ENCODE data around the gene NEUROD2. TPM values are rescaled to one million over a fixed set of nuclear protein-coding genes. Genes with fewer than 3 reads are reported as not detected.

The NEUROD2 gene
- total RNA-seq, 8 experiments from 2014 or later = 0.05 to 1.00 (median 0.13) TPM

GRCh38 chr17:39623356-39623950, 15.7 kb upstream of the NEUROD2 start:
- Histone ChIP-seq H3K27ac (no peak overlapping the region), H3K4me1 (replicated peaks in 1 of 2) (peaks cover 4 to 20% of the 10 kb centered on the region in 2 donors), H3K4me3 (no peak overlapping the region)
- WGBS, 10 experiments = 0 to 1% (median 0%) methylated on average over 1 to 10 of the region's 16 CpGs; no CpG with 5 or more reads in 6 of the 10 experiments
- ATAC-seq (replicated peaks in 6 of 8) = peak; percentile 29 to 69 (median 46)
- in situ Hi-C loops (cut with MboI; ENCODE audit: low pct_unique_long_range_greater_than_20kb in 2 of 9, low sequenced_read_pairs in 9 of 9, unreplicated experiment in 9 of 9) = loop anchor here in 3 of 9 experiments (10.0 to 25.0 kb wide), 3 partner anchors 69 to 131 kb away; partner anchors contain the start of genes GRB7 (in 1 of the 3) and MIEN1 (in 1 of the 3)

- peaks cover 6 to 17% of the 10 kb centered on the region in 2 donors for H3K4me1 ChIP-seq (replicated peaks in 1 of 2)
- 23 to 90% (median 50%) methylated on average over 2 to 15 of the region's 16 CpGs; no CpG with 5 or more reads in 1 of the 10 experiments for WGBS, 10 experiments
- no peak overlapping the region for H3K4me3 ChIP-seq
- no peak overlapping the region for H3K27ac ChIP-seq
- peak in 7 of 8 experiments; percentile 16 to 65 (median 36) for ATAC-seq (replicated peaks in 6 of 8)
- in situ Hi-C loops (cut with MboI; ENCODE audit: low pct_unique_long_range_greater_than_20kb in 2 of 9, low sequenced_read_pairs in 9 of 9, unreplicated experiment in 9 of 9) = loop anchor here in 3 of 9 experiments (10.0 to 25.0 kb wide), 3 partner anchors 68 to 132 kb away; partner anchors contain the start of genes GRB7 (in 1 of the 3) and MIEN1 (in 1 of the 3)
Observed at GRCh38 chr17:39622380-39623006, 14.8 kb upstream of the NEUROD2 start.

- in situ Hi-C loops (cut with MboI; ENCODE audit: low pct_unique_long_range_greater_than_20kb in 2 of 9, low sequenced_read_pairs in 9 of 9, unreplicated experiment in 9 of 9) = loop anchor here in 3 of 9 experiments (10.0 to 25.0 kb wide), 3 partner anchors 67 to 133 kb away; partner anchors contain the start of genes GRB7 (in 1 of the 3) and MIEN1 (in 1 of the 3)
- no peak overlapping the region for H3K4me3 ChIP-seq
- WGBS, 10 experiments = 0 to 13% (median 0%) methylated on average over 1 to 6 of the region's 26 CpGs; no CpG with 5 or more reads in 5 of the 10 experiments
- no peak overlapping the region for H3K27ac ChIP-seq
- H3K4me1 ChIP-seq (replicated peaks in 1 of 2) = peaks cover 6 to 12% of the 10 kb centered on the region in 2 donors
- ATAC-seq (replicated peaks in 6 of 8) = peak; percentile 48 to 81 (median 74)
Observed at GRCh38 chr17:39621523-39622379, 14.0 kb upstream of the NEUROD2 start.

DNA sequence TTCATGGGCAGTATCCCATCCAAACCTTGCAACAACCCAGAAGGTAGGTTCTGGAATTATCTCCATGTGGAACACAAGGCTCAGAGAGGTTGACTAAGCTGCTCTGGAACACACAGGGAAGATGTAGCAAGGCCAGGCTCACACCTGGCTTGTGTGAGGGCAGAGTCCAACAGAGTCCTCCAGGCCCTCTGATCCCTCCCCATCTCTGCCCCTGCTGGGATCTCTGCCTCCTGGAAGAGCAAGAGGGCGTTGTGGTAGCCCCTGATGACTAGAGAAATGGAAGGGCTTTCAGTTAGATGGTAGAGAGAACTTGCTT, 12.0 kb upstream of the NEUROD2 start:
- no peak overlapping the region for H3K27ac ChIP-seq
- 14 to 50% methylated on average over 1 of the region's 1 CpG; no CpG with 5 or more reads in 8 of the 10 experiments for WGBS, 10 experiments
- in situ Hi-C loops (cut with MboI; ENCODE audit: low pct_unique_long_range_greater_than_20kb in 2 of 9, low sequenced_read_pairs in 9 of 9, unreplicated experiment in 9 of 9) = loop anchor here in 3 of 9 experiments (10.0 to 25.0 kb wide), 3 partner anchors 65 to 135 kb away; partner anchors contain the start of genes GRB7 (in 1 of the 3) and MIEN1 (in 1 of the 3)
- ATAC-seq (replicated peaks in 6 of 8) = no peak
- H3K4me1 ChIP-seq (replicated peaks in 1 of 2) = peaks cover 5 to 6% of the 10 kb centered on the region in 2 donors
- H3K4me3 ChIP-seq = no peak overlapping the region

DNA sequence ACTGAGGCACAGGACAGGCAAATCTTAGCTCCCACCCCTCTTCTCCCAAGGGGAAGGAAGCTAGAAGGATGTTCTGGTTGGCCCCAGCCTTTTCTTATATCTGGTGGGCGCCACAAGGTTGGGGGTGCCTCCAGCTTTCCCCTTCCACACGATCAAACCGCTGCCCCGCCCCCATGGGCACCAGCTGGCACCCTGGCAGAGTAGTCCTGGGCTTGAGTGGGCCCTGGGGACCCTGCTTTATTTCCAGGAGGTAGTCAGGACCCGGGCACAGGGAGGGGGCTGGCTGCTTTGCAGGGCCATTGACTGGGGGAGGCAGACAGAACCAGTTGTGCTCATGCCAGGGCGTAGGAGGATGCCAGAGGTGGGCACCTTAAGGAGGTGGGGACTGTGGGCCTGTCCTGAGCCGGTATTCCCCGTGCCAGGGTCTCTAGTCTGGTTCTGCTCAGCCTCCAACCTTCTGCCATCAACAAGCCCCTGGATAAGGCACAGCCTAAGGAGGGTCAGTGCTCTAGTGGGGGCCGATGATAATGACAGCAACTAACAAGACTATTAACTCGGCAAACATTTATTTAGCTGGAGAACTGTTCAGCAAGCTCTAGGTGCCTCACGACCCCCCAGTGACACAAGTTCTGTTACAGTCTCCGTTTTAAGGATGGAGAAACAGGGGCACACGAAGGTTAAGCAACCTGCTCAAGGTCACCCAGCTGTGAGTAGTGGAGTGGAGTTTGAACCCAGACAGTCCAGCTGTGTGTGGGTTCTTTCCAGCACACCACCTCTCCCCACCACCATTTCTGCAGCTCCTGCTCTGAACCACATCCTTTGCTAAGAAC, 11.5 kb upstream of the NEUROD2 start:
- no peak for ATAC-seq (replicated peaks in 6 of 8)
- 20 to 54% (median 40%) methylated on average over 1 to 6 of the region's 13 CpGs; no CpG with 5 or more reads in 5 of the 10 experiments for WGBS, 10 experiments
- in situ Hi-C loops (cut with MboI; ENCODE audit: low pct_unique_long_range_greater_than_20kb in 2 of 9, low sequenced_read_pairs in 9 of 9, unreplicated experiment in 9 of 9) = loop anchor here in 1 of 9 experiments (25.0 kb wide), 1 partner anchor 118 kb away; the partner anchor contains the start of genes GRB7 and MIEN1
- H3K27ac ChIP-seq = no peak overlapping the region
- peaks cover 5 to 6% of the 10 kb centered on the region in 2 donors for H3K4me1 ChIP-seq (replicated peaks in 1 of 2)
- H3K4me3 ChIP-seq = no peak overlapping the region

- Histone ChIP-seq H3K4me1 (replicated peaks in 1 of 2) (peaks cover 5 to 6% of the 10 kb centered on the region in 2 donors), H3K4me3 (peak overlapping the region; percentile 32 to 49 (median 47)), H3K27ac (no peak overlapping the region)
- 0 to 20% (median 4%) methylated on average over 1 to 5 of the region's 33 CpGs; no CpG with 5 or more reads in 6 of the 10 experiments for WGBS, 10 experiments
- in situ Hi-C loops (cut with MboI; ENCODE audit: low pct_unique_long_range_greater_than_20kb in 2 of 9, low sequenced_read_pairs in 9 of 9, unreplicated experiment in 9 of 9) = loop anchor here in 1 of 9 experiments (25.0 kb wide), 1 partner anchor 119 kb away; the partner anchor contains the start of genes GRB7 and MIEN1
- peak in 3 of 8 experiments; percentile 20 to 53 (median 23) for ATAC-seq (replicated peaks in 6 of 8)
Observed at GRCh38 chr17:39618246-39618913, 10.7 kb upstream of the NEUROD2 start.

DNA sequence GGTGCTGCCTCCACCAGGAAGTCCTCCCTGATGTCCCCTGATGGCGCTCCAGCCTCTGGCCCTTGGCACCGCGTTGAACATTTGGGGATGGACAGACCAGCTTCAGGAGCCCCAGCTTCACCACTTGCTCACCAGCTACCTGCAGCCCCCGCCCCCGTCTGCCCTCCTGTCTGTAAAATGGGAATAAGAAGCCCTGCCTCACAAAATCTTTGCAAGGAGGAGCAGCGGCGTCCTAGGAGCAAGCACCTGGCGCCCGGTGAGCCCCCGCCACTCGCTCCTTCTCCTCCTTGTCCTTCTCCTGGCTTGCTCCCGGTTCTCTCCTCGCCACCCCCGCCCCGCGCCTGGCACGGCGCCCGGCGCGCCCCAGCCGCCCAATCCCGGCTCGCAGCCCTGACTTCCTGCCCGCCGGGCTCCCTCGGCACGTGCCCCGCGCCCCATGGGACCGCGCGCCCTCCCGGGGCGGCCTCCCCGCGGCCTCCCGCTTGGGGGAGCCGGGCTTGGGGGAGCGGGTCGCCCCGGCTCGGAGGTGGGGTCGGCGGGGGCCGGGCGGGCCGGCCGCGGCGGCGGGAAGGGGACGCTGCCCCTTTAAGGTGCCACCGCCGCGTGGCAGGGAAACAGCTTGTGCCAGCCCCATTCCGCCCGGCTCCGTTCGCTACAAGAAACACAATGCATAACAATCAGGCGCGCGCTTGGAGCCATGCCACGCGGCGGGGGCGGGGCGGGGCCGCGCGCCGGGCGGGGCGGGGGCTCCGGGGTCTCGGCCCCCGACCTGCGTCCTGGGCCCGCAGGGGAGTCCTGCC, 9.9 kb upstream of the NEUROD2 start:
- Histone ChIP-seq H3K4me1 (replicated peaks in 1 of 2) (peaks cover 5 to 6% of the 10 kb centered on the region in 2 donors), H3K27ac (no peak overlapping the region), H3K4me3 (peak overlapping the region; percentile 32 to 49 (median 47))
- ATAC-seq (replicated peaks in 6 of 8) = peak; percentile 35 to 75 (median 59)
- 30% methylated on average over 3 of the region's 79 CpGs; no CpG with 5 or more reads in 9 of the 10 experiments for WGBS, 10 experiments
- in situ Hi-C loops (cut with MboI; ENCODE audit: low pct_unique_long_range_greater_than_20kb in 2 of 9, low sequenced_read_pairs in 9 of 9, unreplicated experiment in 9 of 9) = loop anchor here in 1 of 9 experiments (25.0 kb wide), 1 partner anchor 120 kb away; the partner anchor contains the start of genes GRB7 and MIEN1

DNA sequence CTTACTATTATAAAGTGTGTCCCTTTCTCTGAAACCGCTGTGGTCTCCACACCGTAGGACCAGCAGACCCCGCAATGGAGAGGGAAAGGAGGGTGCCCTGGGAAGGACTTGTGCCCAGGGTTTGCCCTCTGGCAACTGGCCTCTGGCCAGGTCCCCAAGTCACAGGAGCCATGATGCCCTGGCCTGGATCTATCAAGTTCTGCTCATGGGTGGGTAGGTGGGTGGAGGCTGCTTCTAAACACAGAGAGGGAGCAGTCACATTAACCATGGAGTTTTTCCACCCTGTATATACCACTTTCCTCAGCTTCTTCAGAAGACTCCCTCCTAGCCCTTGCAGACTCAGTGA, 9.4 kb upstream of the NEUROD2 start:
- WGBS, 10 experiments = 68 to 100% (median 100%) methylated on average over 1 to 3 of the region's 3 CpGs; no CpG with 5 or more reads in 7 of the 10 experiments
- ATAC-seq (replicated peaks in 6 of 8) = no peak
- Histone ChIP-seq H3K27ac (no peak overlapping the region), H3K4me3 (no peak overlapping the region), H3K4me1 (replicated peaks in 1 of 2) (peaks cover 4 to 5% of the 10 kb centered on the region in 2 donors)
- in situ Hi-C loops (cut with MboI; ENCODE audit: low pct_unique_long_range_greater_than_20kb in 2 of 9, low sequenced_read_pairs in 9 of 9, unreplicated experiment in 9 of 9) = loop anchor here in 1 of 9 experiments (25.0 kb wide), 1 partner anchor 120 kb away; the partner anchor contains the start of genes GRB7 and MIEN1

DNA sequence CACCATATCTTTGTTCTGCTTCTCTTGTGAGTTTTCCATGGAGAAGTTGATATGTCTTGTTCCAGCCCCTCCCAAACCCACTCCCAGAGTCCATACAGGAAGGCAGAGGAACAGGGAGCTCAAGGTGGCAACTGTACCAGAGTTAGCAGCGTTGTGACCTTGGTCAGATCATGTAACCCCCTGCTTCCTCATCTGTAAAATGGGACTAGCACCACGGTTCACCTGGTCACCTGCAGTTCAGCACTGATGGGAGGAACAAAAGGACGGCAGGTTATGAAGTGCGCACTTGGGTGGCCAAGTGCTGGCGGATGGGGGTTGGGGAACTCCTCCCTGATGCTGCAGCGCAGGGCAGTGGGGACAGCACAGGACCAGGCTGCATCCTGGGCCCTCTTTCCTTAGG, 7.7 kb upstream of the NEUROD2 start:
- Histone ChIP-seq H3K4me1 (replicated peaks in 1 of 2) (peaks cover 4 to 5% of the 10 kb centered on the region in 2 donors), H3K27ac (no peak overlapping the region), H3K4me3 (no peak overlapping the region)
- ATAC-seq (replicated peaks in 6 of 8) = no peak
- 12 to 60% (median 34%) methylated on average over 1 to 3 of the region's 6 CpGs; no CpG with 5 or more reads in 5 of the 10 experiments for WGBS, 10 experiments
- in situ Hi-C loops (cut with MboI; ENCODE audit: low pct_unique_long_range_greater_than_20kb in 2 of 9, low sequenced_read_pairs in 9 of 9, unreplicated experiment in 9 of 9) = loop anchor here in 1 of 9 experiments (25.0 kb wide), 1 partner anchor 122 kb away; the partner anchor contains the start of genes GRB7 and MIEN1

DNA sequence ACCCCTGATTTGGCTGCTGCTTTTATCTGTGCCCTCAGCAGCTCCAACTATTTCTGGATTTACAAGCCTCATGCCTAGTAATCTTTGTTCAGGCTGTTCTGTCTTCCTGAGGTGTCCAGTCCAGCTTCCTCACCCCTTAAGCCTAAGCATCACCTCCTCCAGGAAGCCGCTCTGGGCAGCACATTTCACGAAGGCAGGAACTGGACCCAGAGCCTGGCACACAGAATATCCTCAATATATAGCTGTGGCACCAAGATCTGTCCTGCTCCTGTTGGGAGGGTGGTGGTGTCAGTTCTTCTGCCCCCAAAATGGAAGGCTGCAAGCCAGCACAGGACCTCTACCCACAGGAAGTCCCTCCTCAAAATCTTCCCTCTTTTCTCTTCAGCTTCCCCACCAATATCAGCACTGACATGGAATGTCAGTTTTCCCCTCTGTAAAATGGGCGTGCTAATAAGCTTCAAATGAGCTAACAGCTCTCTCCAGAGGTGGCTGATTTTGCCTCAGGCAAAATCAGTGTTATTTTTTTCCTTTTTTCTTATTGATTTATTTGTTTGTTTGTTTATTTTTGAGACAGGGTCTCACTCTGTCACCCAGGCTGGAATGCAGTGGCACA, 6.9 kb upstream of the NEUROD2 start:
- WGBS, 10 experiments = 59 to 100% (median 90%) methylated on average over 1 to 3 of the region's 3 CpGs; no CpG with 5 or more reads in 4 of the 10 experiments
- H3K4me3 ChIP-seq = no peak overlapping the region
- in situ Hi-C loops (cut with MboI; ENCODE audit: low pct_unique_long_range_greater_than_20kb in 2 of 9, low sequenced_read_pairs in 9 of 9, unreplicated experiment in 9 of 9) = loop anchor here in 1 of 9 experiments (25.0 kb wide), 1 partner anchor 123 kb away; the partner anchor contains the start of genes GRB7 and MIEN1
- no peak for ATAC-seq (replicated peaks in 6 of 8)
- H3K4me1 ChIP-seq (replicated peaks in 1 of 2) = peaks cover 4 to 5% of the 10 kb centered on the region in 2 donors
- H3K27ac ChIP-seq = no peak overlapping the region

Data from motor neuron (in vitro differentiated cells).